Esophagus muscularis mucosa (tissue), 3 donors: ENCODE data around the gene HTR2C.

ENCODE experiments used
- POLR2A ChIP-seq: fragments of 450-650 bp; IDR thresholded peaks from one replicate; pipeline ENCODE4 v1.6.1; 2017; ENCODE audit warnings: antibody characterized with exemption, moderate library complexity, mild to moderate bottlenecking, low read depth
- POLR2AphosphoS5 ChIP-seq, 2 donors: sonication (generic); formaldehyde crosslinking; IDR thresholded peaks; one replicate each; pipeline ENCODE4 v1.6.1; 2017; ENCODE audit warnings: antibody characterized with exemption in 2 of 2
- TF ChIP-seq, protein P1 (sequence below), 3 experiments: fragments of 200-600 bp in 2 of 3; fragments of 450-650 bp in 1 of 3; sonication (generic) in 2 of 3; IDR thresholded peaks; one replicate each; pipeline ENCODE4 v1.5.1; 2017 to 2019; ENCODE audit warnings: antibody characterized with exemption in 3 of 3, mild to moderate bottlenecking in 2 of 3, moderate library complexity in 1 of 3

DNA sequence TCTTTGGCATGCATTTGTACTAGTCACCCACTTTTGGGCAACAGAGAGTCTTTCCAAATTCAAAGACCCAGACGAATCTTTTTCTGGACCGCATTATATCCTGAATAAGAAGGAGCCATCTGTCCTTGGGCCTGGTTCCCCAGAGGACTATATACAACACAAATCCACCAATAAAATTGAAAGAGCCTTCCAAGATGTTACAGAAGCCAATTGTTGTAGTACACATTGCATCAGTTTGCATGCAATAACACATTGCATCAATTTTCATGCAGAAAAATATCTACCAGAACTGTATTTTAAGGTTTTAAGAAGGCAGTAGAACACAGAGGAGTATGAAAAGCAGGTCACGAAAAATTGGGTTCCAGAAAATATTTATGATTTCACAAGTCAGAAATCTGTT is 203.2 kb downstream of the HTR2C start:
- TF ChIP-seq POLR2A (no peak), POLR2AphosphoS5 (IDR thresholded peaks at IDR 0.05) (no peak)
- TF ChIP-seq, protein P1, sequence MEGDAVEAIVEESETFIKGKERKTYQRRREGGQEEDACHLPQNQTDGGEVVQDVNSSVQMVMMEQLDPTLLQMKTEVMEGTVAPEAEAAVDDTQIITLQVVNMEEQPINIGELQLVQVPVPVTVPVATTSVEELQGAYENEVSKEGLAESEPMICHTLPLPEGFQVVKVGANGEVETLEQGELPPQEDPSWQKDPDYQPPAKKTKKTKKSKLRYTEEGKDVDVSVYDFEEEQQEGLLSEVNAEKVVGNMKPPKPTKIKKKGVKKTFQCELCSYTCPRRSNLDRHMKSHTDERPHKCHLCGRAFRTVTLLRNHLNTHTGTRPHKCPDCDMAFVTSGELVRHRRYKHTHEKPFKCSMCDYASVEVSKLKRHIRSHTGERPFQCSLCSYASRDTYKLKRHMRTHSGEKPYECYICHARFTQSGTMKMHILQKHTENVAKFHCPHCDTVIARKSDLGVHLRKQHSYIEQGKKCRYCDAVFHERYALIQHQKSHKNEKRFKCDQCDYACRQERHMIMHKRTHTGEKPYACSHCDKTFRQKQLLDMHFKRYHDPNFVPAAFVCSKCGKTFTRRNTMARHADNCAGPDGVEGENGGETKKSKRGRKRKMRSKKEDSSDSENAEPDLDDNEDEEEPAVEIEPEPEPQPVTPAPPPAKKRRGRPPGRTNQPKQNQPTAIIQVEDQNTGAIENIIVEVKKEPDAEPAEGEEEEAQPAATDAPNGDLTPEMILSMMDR (IDR thresholded peaks at IDR 0.05), result no peak
